Hippocampal formation (tissue), 2 donors: Measurements from ENCODE around the gene MYBBP1A.
"Not testable (repeated sequence)": the region's sequence is repeated elsewhere in the genome, so short reads cannot be mapped to it uniquely, and the experiment has no call there.

ENCODE experiments used
- DNase-seq, 2 donors: peaks; one replicate each; lab custom pipeline; 2025; lab: John Stamatoyannopoulos, UW

MYBBP1A gene

DNA sequence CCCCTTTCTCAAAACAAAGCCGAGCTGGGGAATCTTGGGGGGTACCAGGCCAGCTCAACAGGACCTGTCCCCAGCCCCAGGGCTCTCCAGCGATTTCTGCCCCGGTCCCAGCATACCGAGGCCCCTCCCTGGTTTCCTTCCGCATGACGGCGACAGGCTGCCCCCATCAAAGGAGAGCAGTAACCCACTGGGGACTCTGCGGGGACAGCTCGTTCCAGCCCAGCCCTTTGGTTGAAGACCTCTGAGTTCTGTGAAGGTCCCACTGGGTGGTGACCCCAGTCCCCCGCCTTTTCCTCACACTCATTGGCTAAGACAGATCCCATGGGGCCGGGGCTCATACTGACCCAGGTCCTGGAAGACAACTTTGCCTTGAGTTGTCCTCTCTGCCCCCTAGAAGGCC lies 33.2 kb upstream of the MYBBP1A start:
- DNase-seq: no peak

DNA sequence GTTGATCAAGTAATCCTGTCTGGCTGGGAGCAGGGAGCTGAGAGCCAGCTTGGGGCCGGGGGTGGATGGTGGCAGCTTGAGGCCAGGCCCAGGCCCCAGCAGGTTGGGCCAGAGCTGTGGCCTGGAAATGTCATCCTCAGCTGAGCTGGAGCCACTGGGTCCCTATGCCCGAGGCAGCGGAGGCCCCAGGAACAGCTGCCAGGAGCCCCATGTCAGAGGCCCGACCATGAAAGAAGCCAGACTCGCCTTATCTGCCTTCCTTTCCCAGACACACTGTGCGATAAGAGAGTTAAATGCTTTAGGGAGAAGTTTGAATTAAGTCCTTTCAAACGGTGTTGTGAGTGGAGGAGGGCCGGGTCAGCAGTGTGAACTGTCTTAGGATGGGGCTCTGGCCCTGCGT lies 32.6 kb upstream of the MYBBP1A start:
- no peak for DNase-seq

DNA sequence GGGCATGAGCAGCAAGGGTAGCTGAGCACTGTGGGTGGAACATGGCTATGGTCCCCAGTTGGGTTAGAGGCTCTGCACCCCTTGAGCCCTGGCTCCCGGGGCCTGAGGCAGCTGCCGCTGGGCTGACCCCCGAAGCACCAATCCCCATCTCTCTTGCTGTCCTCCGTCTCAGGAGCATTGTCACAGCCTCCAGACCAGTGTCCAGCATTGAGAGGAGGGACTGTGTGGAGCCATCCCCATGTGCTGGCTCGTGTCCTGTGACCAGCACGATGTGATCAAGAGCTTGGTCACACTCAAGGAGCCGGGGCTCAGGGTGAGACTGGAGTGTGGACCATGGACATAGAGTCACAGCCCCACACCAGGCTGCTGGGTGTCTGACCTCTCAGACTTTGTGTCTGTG lies 32.0 kb upstream of the MYBBP1A start:
- DNase-seq: no peak

DNA sequence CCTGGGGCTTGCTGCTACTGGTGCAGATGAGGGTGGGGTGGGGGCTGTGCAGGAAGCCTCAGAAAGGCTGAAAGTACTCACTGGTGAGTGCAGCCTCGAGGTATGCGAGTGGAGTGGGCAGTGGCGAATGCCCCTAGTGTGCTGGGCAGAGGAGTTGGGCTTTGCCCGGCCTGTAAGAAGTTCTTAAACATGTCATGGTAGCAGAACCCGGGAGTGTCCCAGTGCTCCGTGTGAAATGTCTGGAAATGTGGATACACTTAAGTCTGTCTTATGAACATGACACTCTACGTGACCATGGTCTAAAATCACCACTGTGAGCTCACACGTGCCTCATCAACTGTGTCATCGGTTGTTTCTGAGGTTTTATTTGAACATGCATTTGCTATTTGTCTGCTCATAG lies 30.9 kb upstream of the MYBBP1A start:
- DNase-seq: no peak

DNA sequence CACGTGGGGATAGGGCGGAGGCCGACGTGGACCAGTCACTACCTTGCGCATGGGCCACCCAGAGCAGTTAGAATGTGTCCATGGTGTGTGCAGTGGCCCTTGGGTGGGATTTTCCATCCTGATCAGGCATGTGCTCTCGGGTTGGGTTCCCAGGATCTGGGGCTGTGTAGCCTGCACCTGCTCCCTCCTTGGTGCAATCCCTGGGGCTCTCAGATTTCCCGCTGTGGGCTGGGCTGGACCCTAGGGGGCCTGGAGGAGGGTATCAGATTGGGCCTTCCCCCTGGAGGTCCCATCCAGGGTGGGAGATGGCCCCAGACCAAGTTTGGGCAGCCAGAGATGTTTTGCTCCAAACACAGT lies 30.4 kb upstream of the MYBBP1A start:
- DNase-seq: no peak

DNA sequence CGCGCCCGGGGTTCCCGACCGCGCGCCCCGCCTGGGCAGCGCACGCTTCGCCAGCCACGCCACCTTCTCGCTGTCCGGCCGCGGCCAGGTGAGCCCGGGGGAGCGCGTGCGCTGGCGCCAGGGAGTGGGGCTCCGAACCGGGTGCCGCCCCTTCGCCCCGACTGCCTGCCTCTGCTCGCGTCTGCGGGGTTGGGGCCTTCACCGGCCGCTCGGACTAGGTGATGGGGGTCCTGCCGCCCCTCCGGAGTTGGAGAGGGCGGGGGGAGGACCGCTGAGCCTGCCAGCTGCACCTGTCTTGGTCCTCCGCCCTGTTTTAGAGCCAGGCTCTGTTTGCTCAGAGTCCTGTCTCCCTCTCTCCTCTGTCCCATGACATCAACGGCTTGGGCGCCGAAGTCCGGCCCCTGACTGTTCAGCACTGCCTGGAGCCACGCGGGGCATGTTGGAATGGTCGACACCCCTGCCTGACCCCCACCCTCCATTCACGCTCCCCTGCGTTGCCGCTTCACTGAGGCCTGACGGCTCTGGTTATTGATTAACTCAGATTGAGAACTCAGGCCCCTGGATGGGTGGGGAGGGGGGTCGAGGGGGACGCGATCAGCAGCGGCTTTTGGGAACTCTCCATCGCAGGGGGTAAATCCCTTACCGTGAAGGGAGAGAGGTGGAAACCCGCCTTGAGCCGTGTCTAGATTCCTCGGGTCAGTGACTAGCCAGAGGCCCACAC lies 29.9 kb upstream of the MYBBP1A start:
- DNase-seq: no peak

DNA sequence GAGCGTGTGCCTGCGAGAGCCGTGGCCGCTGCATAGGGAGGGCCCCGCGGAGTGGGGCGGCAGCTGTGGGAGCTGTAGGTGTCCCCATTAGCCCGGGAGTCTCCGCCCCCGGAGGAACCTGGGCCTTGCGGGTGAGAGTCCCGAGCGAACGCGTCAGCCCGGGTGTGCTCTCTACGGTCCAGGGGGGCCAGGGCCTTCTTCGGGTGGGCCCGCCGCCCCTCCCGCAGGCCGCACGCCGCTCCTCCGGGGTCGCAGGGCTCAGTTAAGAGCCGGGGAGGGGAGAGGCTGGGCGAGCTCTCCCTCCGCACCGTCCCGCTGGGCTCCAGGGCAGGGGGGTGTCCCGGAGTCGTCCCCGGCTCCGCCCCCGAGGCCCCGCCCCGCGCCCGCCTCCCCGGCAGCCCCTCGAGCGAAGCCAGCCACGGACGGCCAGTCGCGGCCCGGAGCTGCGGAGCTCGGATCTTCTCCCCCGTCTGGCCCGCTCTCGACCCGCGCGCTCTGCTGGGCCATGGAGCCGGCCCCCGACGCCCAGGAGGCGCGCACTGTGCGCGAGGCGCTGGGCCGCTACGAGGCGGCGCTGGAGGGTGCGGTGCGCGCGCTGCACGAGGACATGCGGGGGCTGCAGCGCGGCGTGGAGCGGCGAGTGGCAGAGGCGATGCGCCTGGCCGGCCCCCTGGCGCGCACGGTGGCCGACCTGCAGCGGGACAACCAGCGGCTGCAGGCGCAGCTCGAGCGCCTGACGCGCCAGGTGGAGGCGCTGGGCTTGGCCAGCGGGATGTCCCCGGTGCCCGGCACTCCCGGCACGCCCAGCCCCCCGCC lies 29.1 kb upstream of the MYBBP1A start, which contains the start of gene SMTNL2:
Gene SMTNL2, plus strand, starts transcription at position 429 of the 816 bp plus-strand sequence. Its CDS starts 77 bp downstream, at position 506.
- no peak for DNase-seq

DNA sequence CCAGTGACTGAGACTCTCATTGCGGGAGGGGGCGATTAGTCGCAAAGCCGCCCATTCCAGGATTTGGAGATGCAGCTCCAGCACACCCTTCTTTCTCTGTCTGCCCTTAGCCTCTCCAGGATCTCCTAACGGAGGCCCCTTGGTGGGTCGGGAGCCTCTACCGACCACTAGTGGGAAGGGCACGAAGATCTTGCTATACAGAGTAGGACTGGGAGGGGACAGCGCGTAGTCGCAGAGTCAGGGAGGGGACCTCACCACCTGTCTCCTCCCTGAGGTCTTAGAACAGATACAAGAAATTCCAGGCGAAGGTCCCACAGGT lies 28.6 kb upstream of the MYBBP1A start:
- DNase-seq: no peak

DNA sequence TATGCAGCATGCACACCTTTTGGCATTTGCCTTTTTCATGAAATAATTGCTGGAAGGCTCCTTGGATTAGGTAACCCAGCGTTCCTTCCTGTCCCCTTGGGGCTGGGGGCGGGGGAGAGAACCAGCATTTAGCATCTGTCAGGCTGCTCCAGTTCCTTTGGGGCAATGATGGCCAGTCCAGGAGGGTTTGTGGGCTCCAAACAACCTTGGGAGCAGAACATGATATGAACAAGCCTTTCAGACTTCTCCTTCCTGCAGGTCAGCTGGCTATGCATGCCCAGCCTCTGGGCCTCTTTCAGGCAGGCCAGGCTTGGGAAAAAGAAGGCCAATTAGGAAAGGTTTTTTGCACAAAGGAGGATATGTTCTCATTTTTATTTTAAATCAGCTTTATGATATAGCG lies 28.0 kb upstream of the MYBBP1A start:
- DNase-seq: no peak

DNA sequence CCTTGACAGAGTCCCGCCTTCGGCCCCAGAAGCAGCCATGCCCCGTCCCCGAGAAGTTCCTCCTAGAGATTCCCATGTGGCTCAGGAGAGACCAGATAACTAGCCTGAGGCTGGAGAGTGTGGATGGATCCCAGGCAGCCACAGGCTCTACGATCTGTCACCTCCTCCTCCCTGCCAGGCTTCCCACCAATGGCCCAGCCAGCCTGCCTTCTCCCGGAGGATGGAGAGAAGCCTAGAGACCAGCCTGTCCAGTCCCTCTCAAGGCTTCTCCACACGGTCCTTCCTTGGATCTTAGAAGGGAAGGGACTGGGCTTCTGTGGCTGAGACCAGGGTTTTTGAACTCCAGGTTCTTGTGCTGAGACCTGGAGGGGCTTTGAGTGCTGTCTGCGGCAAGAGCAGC lies 27.5 kb upstream of the MYBBP1A start:
- DNase-seq: no peak

DNA sequence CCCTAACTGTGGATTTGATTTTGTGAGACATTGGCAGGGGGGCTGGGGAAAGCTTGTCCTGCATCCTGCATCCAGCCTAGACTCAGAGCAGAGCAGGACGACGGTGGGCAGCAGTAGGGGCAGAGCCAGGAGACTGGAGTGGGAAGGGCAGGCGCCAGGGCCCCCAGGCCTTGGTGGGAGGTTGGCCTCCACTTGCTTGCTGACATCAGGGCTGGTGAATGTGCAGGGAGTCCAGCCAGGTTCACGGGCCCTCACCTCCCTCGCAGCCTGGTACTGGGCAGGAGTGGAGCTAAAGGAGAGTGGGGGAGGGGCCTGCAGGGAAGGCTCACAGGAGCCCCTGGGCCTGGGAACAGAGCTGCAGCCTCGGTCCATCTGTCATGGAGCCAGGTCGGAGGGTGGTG lies 26.9 kb upstream of the MYBBP1A start:
- no peak for DNase-seq

DNA sequence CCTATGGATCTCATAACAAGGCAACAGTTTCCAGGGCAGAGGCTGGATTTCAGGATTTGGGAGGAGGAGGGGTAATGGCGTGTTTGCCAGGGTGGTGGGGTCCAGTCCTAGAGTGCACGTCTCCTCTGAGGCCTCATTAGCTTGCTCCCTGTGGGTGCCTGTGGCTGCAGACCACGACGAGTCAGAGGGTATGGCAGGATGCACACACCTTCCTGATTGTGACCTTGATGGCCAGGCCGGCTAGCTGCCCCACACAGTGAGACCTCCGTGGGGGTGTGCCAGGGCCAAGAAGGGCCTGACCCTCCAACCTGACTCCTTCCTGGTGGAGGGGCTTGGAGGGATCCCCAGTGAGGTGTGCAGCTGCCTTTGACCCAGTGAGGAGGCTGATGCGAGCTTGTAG lies 25.1 kb upstream of the MYBBP1A start:
- DNase-seq: no peak

DNA sequence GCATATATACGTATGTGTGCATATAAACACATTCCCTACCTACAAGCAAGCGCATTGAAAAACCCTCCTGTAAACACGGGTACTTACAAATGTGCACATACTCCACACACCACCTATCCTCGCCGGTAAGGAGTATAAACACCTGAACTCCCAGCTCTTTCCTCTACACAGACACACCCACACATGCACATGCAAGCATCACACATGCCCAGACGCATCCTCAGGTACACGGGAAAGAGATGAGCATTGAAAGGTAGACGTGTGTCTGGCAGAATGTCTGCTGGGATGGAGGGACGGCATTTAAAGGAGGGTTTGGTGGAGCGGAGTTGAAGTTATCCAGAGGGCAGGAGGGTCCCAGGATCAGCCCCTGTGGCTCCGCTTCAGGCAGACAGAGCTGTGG lies 24.5 kb upstream of the MYBBP1A start:
- DNase-seq: no peak

DNA sequence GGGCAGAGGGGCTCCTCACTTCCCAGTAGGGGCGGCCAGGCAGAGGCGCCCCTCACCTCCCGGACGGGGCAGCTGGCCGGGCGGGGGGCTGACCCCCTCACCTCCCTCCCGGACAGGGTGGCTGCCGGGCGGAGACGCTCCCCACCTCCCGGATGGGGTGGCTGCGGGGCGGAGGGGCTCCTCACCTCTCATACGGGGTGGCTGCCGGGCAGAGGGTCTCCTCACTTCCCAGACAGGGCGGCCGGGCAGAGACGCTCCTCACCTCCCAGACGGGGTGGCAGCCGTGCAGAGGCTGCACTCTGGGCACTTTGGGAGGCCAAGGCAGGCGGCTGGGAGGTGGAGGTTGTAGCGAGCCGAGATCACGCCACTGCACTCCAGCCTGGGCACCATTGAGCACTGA lies 23.2 kb upstream of the MYBBP1A start:
- DNase-seq: not testable (repeated sequence)

DNA sequence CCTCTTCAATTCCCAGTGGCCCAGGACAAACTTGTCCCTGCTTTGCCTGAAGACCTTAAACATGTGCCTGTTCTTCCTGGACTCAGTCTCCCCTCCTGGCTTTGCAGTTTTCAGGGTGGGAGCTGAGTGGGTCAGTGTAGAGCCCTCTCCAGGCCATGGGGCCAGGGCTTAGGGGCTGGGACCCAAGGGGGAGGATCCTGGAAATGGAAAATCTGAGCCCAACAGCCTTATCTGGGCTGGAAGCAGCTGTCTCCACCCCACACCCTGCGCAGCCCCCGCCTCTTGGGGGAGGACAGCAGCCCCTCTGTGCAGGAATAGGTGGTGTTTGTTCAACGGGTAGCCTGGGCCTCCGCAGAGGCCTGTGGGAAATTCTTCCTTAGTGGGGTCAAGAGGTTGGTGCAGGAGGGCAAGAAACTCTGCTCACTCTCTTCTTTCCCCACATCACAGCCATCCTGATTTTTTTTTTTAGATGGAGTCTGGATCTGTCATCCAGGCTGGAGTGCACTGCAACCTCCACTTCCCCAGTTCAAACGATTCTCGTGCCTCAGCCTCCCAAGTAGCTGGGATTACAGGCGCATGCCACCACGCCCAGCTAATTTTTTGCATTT lies 22.3 kb upstream of the MYBBP1A start:
- DNase-seq: no peak

DNA sequence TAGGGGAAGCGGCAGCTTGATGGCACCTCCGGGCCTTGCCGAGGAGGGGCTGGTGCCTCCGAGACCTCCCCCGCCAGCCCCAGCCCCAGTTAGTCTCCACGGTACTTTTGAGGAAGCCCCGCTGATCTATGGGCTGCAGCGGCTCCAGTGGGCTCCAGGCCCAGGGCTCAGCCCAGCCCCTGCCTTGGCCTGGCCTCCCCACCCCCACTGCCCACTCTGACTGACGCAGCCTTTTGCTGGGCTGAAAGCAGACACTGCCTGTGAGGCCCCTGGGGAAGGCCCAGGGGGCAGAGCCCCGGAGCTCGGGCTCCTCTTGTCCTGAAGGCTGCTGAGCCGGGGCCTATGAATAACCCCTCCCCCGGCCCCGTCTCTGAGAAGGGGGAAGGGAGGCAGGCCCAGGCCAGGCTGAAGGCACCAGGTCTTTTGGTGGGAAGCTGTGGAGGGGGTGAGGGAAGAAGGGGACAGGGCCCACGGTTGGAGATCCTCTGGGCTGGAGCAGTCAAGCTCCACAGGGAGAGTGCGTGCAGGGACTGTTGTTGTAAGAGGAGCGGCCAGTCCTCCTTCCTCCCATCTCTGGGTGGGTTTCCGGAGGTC lies 21.6 kb upstream of the MYBBP1A start:
- no peak for DNase-seq

DNA sequence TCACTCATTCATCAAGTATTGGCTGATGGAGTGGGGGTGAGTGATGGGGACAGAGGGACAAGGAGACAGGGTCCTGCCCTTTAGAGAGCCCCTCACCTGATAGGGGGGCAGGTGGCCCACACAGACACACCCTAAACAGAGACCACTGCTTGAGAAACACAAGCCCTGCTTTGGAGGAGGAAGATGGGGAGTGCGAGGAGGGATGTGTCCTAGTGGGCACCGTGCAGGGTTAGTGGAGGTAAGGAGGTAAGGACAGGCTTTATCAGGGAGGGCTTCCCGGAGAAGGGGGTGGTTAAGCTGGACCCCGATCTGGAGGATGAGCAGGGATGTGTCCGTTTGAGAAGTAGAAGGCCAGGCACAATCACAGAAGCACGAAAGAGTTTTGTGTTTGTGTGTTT lies 21.0 kb upstream of the MYBBP1A start:
- DNase-seq: no peak

DNA sequence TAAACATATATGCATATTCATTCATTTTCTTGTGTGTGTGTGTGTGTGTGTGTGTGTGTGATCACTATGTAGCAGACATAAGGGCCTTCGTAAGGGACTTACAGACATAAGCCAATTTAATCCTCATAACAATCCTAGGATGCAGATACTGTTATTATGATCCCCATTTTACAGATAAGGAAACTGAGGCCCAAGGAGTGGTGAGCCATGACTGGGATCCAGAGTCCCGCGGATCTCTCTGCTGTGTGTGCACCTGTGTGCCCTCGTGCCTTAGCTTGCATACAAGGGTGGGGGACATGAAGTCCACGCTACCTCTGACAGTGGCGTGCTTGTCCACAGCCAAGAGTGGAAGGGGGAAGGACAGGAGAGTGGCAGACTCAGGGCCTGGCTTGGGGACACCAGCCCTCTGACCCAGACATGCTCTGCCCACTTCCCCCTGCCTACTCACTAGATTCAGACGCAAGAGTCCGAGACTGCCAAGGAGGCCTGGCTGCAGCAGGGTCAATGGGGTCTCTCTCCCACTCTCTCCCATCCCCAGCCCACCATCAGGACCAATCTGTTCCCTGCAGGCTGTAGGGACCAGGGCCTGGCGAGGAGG lies 19.4 kb upstream of the MYBBP1A start:
- no peak for DNase-seq

DNA sequence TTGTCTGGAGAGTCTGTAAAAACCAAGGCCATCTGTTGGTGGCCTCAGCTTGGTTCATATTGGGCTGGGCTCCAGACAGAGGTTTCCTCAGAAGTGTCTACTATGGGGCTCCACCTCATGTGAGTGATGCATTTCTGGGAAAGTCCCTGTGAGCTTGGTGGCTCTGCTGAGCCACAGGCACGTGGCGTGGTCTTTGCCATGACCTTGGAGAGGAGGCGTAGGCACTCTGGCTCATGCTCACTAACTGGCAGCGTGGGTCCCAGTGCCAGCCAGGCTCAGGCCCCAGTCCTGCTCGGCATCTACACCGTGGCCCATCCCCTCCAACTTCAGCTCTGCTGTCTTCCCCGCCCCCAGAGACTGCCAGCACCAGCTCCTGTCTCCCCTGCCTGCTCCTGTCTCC lies 18.5 kb upstream of the MYBBP1A start:
- no peak for DNase-seq

DNA sequence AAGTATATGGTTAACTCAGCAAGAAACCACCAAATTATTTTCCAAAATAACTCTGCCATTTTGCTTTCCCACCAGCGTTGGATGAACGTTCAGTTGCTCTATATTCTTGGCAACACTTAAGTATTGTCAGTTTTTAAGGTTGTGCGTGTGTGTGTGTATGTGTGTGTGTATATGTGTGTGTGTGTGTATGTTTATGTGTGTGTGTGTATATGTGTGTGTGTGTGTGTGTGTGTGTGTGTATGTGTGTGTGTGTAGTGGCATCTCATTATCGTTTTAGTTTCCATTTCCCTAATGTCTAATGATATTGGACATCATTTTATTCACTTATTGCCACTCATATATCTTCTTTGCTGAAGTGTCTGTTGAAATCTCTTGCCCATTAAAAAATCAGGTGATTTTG lies 17.9 kb upstream of the MYBBP1A start:
- DNase-seq: no peak

DNA sequence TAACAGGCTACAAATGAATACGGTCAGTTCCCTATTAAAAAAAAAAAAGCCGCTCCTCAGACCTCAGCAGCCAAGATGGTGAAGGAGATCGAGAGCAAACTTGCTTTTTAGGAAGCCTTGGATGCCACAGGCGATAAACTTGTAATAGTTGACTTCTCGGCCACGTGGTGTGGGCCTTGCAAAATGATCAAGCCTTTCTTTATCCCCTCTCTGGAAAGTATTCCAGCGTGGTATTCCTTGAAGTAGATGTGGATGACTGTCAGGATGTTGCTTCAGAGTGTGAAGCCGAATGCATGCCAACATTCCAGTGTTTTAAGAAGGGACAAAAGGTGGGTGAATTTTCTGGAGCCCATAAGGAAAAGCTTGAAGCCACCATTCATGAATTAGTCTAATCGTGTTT lies 16.9 kb upstream of the MYBBP1A start:
- DNase-seq: no peak

DNA sequence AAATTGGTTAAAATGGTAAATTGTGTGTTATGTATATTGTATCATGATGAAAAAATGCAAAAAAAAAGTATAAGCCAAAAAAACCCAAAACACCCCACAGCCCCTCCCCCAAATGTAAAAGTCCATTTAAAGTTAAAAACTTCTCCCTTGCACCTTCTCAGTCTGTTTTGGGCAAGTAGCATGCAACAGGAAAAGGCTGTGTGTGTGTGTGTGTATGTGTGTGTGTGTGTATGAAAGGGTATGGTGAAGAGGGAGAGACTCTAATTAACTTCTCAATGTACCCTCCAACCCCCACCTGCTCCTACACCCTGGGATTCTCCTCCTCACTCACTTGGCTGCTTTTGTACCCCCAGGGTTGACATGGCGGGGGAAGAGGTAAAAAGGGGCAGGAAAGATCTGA lies 14.4 kb upstream of the MYBBP1A start:
- no peak for DNase-seq

DNA sequence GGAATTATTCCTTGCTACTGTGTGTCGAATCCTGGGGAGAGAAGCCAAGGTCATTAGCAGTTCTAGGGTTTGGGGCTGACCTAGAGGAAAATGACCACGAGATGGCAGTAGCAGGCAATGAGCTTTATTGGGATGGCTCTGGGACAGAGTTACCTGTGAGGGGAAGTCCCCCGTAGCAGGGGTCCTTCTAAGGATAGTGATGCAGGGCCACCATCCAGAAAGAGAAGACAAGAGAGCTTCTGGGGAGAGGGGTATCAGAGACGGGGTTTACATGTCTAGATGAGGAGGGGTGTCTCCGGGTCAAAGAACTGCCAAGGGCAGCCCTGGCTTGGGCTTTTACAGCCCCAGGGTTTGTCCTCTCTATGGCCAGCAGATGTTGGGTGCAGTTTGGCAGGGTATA lies 11.6 kb upstream of the MYBBP1A start:
- peak; percentile 31 to 39 for DNase-seq
